Gastroesophageal sphincter (tissue), 4 donors: ENCODE measurements around the gene ZNF804A. TPM values are rescaled to one million over a fixed set of nuclear protein-coding genes. Genes with fewer than 3 reads are reported as not detected.

Experiments
- ATAC-seq: fragments of 150-250 bp; one replicate; pipeline ENCODE4 v1.9.1; 2016; ENCODE audit warnings: mild to moderate bottlenecking, moderate library complexity
- H3K27ac ChIP-seq, 4 donors: fragments of 200-600 bp; sonication (generic) in 3 of 4; 1 replicate in 3 of 4; 2 replicates in 1 of 4; pipeline ENCODE4 v1.5.1; 2016 to 2019
- H3K27me3 ChIP-seq: fragments of 200-600 bp; sonication (generic); one replicate; pipeline ENCODE4 v1.5.1; 2019
- H3K36me3 ChIP-seq, 2 donors: fragments of 200-600 bp; sonication (generic); one replicate each; pipeline ENCODE4 v1.5.1; 2019; ENCODE audit warnings: control low read depth in 1 of 2
- H3K4me1 ChIP-seq, 3 donors: fragments of 200-600 bp; sonication (generic); 1 replicate in 2 of 3; 2 replicates in 1 of 3; pipeline ENCODE4 v1.5.1; 2016 to 2019; ENCODE audit warnings: control low read depth in 2 of 3
- H3K4me3 ChIP-seq, 2 donors: fragments of 200-600 bp; sonication (generic); one replicate each; pipeline ENCODE4 v1.5.1; 2019; ENCODE audit warnings: mild to moderate bottlenecking in 1 of 2, moderate library complexity in 1 of 2
- H3K9me3 ChIP-seq, 3 donors: fragments of 200-600 bp; sonication (generic); one replicate each; pipeline ENCODE4 v1.5.1; 2017 to 2019; ENCODE audit warnings: control low read depth in 2 of 3
- EP300 ChIP-seq: sonication (generic); formaldehyde crosslinking; IDR thresholded peaks from one replicate; pipeline ENCODE4 v1.6.1; 2017; ENCODE audit warnings: antibody characterized with exemption, mild to moderate bottlenecking
- POLR2A ChIP-seq, 2 donors: fragments of 450-650 bp; IDR thresholded peaks; one replicate each; pipeline ENCODE4 v1.6.1; 2017; ENCODE audit warnings: antibody characterized with exemption in 2 of 2, mild to moderate bottlenecking in 2 of 2, moderate library complexity in 1 of 2
- POLR2AphosphoS5 ChIP-seq: sonication (generic); formaldehyde crosslinking; IDR thresholded peaks from one replicate; pipeline ENCODE4 v1.6.1; 2017; ENCODE audit warnings: antibody characterized with exemption
- WGBS, 2 donors: methylation state at CpG; one replicate each; pipeline ENCODE4 v1.1.5; 2018; ENCODE audit warnings: low coverage in 1 of 2; 5-methylcytosine and 5-hydroxymethylcytosine counted together
- total RNA-seq, 4 donors: library from RNA; depleted of rRNA; stranded (reverse); fragments of >200 nt; gene quantifications; one replicate each; pipeline ENCODE4 v1.1.0, GENCODE V29; 2016
- TF ChIP-seq, protein P1 (sequence below), 4 experiments: fragments of 200-600 bp in 2 of 4; fragments of 450-650 bp in 2 of 4; sonication (generic) in 1 of 4; IDR thresholded peaks; one replicate each; pipeline ENCODE4 v1.5.1; 2017 to 2019; ENCODE audit warnings: antibody characterized with exemption in 4 of 4, mild to moderate bottlenecking in 2 of 4, moderate library complexity in 2 of 4

The ZNF804A gene
- total RNA-seq, 4 donors from 2014 or later = under 0.01 to 0.08 (median 0.07) TPM; not detected in 1

GRCh38 chr2:184599872-184600222 is 1.5 kb downstream of the ZNF804A start:
- Histone ChIP-seq H3K9me3 (no peaks in the 10 kb centered on the region), H3K4me3 (no peak overlapping the region), H3K27me3 (peaks cover 23% of the 10 kb centered on the region), H3K36me3 (no peaks in the 10 kb centered on the region), H3K27ac (no peak overlapping the region), H3K4me1 (peaks cover 0 to 21% (median 3%) of the 10 kb centered on the region in 3 donors)
- no peak for ATAC-seq
- TF ChIP-seq POLR2AphosphoS5 (no peak), EP300 (no peak), POLR2A (IDR thresholded peaks at IDR 0.05) (no peak)
- TF ChIP-seq, protein P1, sequence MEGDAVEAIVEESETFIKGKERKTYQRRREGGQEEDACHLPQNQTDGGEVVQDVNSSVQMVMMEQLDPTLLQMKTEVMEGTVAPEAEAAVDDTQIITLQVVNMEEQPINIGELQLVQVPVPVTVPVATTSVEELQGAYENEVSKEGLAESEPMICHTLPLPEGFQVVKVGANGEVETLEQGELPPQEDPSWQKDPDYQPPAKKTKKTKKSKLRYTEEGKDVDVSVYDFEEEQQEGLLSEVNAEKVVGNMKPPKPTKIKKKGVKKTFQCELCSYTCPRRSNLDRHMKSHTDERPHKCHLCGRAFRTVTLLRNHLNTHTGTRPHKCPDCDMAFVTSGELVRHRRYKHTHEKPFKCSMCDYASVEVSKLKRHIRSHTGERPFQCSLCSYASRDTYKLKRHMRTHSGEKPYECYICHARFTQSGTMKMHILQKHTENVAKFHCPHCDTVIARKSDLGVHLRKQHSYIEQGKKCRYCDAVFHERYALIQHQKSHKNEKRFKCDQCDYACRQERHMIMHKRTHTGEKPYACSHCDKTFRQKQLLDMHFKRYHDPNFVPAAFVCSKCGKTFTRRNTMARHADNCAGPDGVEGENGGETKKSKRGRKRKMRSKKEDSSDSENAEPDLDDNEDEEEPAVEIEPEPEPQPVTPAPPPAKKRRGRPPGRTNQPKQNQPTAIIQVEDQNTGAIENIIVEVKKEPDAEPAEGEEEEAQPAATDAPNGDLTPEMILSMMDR (IDR thresholded peaks at IDR 0.05) = no peak
- WGBS, 2 donors = 71 to 94% methylated on average over 2 of the region's 2 CpGs

DNA sequence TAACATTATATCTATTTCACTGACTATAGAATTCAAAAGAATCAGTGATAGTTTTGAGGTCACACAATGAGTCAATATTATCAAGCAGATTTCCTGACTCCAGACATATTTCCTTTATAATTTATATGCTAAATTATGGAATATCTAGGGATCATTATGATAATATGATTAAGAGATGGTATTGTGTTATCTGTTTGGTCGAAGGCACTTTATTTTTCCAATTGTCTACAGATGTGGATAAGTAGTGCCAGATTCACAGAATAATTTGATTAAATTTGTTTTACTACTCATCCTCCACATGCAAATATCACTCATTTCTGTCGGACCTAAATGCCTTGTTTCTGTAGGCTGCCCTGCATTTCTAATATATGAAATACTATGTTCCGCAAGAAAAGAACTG is 4.4 kb downstream of the ZNF804A start:
- TF ChIP-seq, protein P1 (IDR thresholded peaks at IDR 0.05) = no peak
- Histone ChIP-seq H3K4me1 (peaks cover 0 to 14% (median 3%) of the 10 kb centered on the region in 3 donors), H3K4me3 (no peak overlapping the region), H3K36me3 (no peaks in the 10 kb centered on the region), H3K27me3 (peaks cover 23% of the 10 kb centered on the region), H3K27ac (no peak overlapping the region), H3K9me3 (no peaks in the 10 kb centered on the region)
- WGBS, 2 donors = 72 to 96% methylated on average over 3 of the region's 3 CpGs
- ATAC-seq = no peak

- TF ChIP-seq POLR2A (IDR thresholded peaks at IDR 0.05) = no peak
- TF ChIP-seq POLR2AphosphoS5 = no peak
- TF ChIP-seq, protein P1 (IDR thresholded peaks at IDR 0.05) = no peak
- TF ChIP-seq EP300 = no peak
- H3K4me1 ChIP-seq = no peaks in the 10 kb centered on the region
- H3K4me3 ChIP-seq = no peak overlapping the region
- no peaks in the 10 kb centered on the region for H3K27me3 ChIP-seq
- H3K36me3 ChIP-seq = no peaks in the 10 kb centered on the region
- no peak for ATAC-seq
- H3K9me3 ChIP-seq = peaks cover 0 to 5% (median 0%) of the 10 kb centered on the region in 3 donors
- H3K27ac ChIP-seq = no peak overlapping the region
Observed at GRCh38 chr2:184610891-184611290, 12.6 kb downstream of the ZNF804A start.

- Histone ChIP-seq H3K36me3 (no peaks in the 10 kb centered on the region), H3K9me3 (peaks cover 0 to 5% (median 0%) of the 10 kb centered on the region in 3 donors), H3K4me1 (no peaks in the 10 kb centered on the region), H3K27me3 (no peaks in the 10 kb centered on the region), H3K4me3 (no peak overlapping the region), H3K27ac (no peak overlapping the region)
- ATAC-seq = no peak
- WGBS, 2 donors = 22 to 35% methylated on average over 2 of the region's 2 CpGs
- TF ChIP-seq, protein P1 (IDR thresholded peaks at IDR 0.05) = peak in 2 of 4 experiments; percentile 14 to 16
- TF ChIP-seq POLR2AphosphoS5 = no peak
Observed at GRCh38 chr2:184611361-184612085, 13.2 kb downstream of the ZNF804A start.

DNA sequence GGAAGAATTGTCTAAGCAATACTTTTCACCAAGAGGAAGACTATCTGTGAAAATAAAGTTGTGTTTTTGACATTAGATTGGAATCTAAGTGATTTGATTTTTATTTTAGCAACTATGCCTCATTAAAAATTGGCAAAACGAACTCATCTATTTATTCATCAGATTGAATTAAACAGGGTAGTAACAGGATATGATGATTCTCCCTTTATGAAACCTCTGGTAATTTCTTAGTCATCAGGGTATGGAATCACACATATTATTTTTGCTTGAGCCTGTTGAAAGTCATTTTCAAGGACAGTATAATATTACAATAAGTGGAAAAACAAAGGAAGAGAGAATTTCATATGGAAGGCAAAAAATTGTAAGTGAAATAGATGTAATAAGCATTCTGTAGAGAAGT is 22.0 kb downstream of the ZNF804A start:
- Histone ChIP-seq H3K27ac (no peak overlapping the region), H3K9me3 (no peaks in the 10 kb centered on the region), H3K36me3 (no peaks in the 10 kb centered on the region), H3K4me1 (no peaks in the 10 kb centered on the region), H3K4me3 (no peak overlapping the region), H3K27me3 (no peaks in the 10 kb centered on the region)
- 48 to 60% methylated on average over 1 of the region's 1 CpG for WGBS, 2 donors
- no peak for ATAC-seq
- TF ChIP-seq EP300 = no peak
- no peak for TF ChIP-seq POLR2AphosphoS5
- TF ChIP-seq, protein P1 (IDR thresholded peaks at IDR 0.05) = no peak
- no peak for TF ChIP-seq POLR2A (IDR thresholded peaks at IDR 0.05)
